ENCODE data around the gene DRP2. TPM values are rescaled to one million over a fixed set of nuclear protein-coding genes. Genes with fewer than 3 reads are reported as not detected.

DRP2 gene
- total and polyA plus RNA-seq, 2 of the 13 experiments (the other 11 are each of a cell fraction or from before 2014, with no cell fraction given), result 0.04 to 0.07 TPM

- no peak overlapping the region for H3K27ac ChIP-seq (ENCODE audit: extremely low read length, insufficient read depth, low read length)
- no peak overlapping the region for H3K4me3 ChIP-seq (replicated peaks in 1 of 3; ENCODE audit: insufficient read depth in 1 of 3, low read depth in 2 of 3, low read length in 3 of 3)
- POLR2A ChIA-PET, result no interaction called here
- no peak overlapping the region for H2AFZ ChIP-seq (ENCODE audit: low read length)
- TF ChIP-seq RELA (CRISPR knock-in tag; IDR thresholded peaks at IDR 0.05) (no peak), ERF (CRISPR knock-in tag; IDR thresholded peaks at IDR 0.05) (no peak), POLR2G (IDR thresholded peaks at IDR 0.05; ENCODE audit: low read depth, low read length) (no peak), ZNF674 (CRISPR knock-in tag; IDR thresholded peaks at IDR 0.05; ENCODE audit: low read depth) (no peak), ISX (CRISPR knock-in tag; conservative IDR thresholded peaks at IDR 0.05) (no peak), ZNF350 (CRISPR knock-in tag; IDR thresholded peaks at IDR 0.05; ENCODE audit: borderline replicate concordance, low read depth) (no peak), HBP1 (CRISPR knock-in tag; IDR thresholded peaks at IDR 0.05; ENCODE audit: low read depth) (no peak), TBX3 (IDR thresholded peaks at IDR 0.05; ENCODE audit: borderline replicate concordance) (no peak), MATR3 (CRISPR knock-in tag; IDR thresholded peaks at IDR 0.05) (no peak), ZNF691 (CRISPR knock-in tag; IDR thresholded peaks at IDR 0.05; ENCODE audit: borderline replicate concordance, low read depth) (no peak), ZNF614 (CRISPR knock-in tag; IDR thresholded peaks at IDR 0.05; ENCODE audit: borderline replicate concordance) (no peak), MAFK (conservative IDR thresholded peaks at IDR 0.05 in 1 of 2, IDR thresholded peaks at IDR 0.05 in 1 of 2; ENCODE audit: low read length in 2 of 2) (no peak), ARID5B (CRISPR knock-in tag; IDR thresholded peaks at IDR 0.05) (no peak), DNMT1 (CRISPR knock-in tag; IDR thresholded peaks at IDR 0.05) (no peak), HMG20A (CRISPR knock-in tag; IDR thresholded peaks at IDR 0.05; ENCODE audit: borderline replicate concordance) (no peak), ZNF788 (CRISPR knock-in tag; IDR thresholded peaks at IDR 0.05; ENCODE audit: borderline replicate concordance) (no peak), ZNF770 (CRISPR knock-in tag; IDR thresholded peaks at IDR 0.05) (no peak), ZNF256 (CRISPR knock-in tag; conservative IDR thresholded peaks at IDR 0.05) (no peak)
- CTCF ChIA-PET (ENCODE audit: low intra/inter-chr PET ratio, low total read pairs), result no interaction called here
- intact Hi-C loops (cut with micrococcal nuclease; ENCODE audit: unreplicated experiment) (no loop called here), in situ Hi-C loops (cut with HindIII; ENCODE audit: extremely low pct_ligation_motif_present, low pct_unique_long_range_greater_than_20kb) (loop anchor here (25.0 kb wide), 1 partner anchor 289 kb away; no protein-coding TSS in a partner anchor)
- H3K79me2 ChIP-seq (ENCODE audit: insufficient read depth, low read length), result no peaks in the 10 kb centered on the region
- no TSS peak for BruUV-seq (replicated peaks)
- H3K36me3 ChIP-seq (replicated peaks in 1 of 2; ENCODE audit: control insufficient read depth in 1 of 2, insufficient read depth in 2 of 2, low read length in 2 of 2), result no peaks in the 10 kb centered on the region
- H3K9me3 ChIP-seq (ENCODE audit: low read length), result no peaks in the 10 kb centered on the region
- WGBS (ENCODE audit: low lambda C conversion rate), result 0% methylated on average over 3 of the region's 3 CpGs
- no peaks in the 10 kb centered on the region for H3K27me3 ChIP-seq (ENCODE audit: control insufficient read depth in 1 of 2, insufficient read depth in 2 of 2, low read length in 2 of 2)
- H3K9ac ChIP-seq (ENCODE audit: insufficient read depth, low read depth, low read length), result no peak overlapping the region
- ATAC-seq (no peak), DNase-seq (ENCODE audit: low spot score) (no peak), FAIRE-seq (no peak)
- no peaks in the 10 kb centered on the region for H4K20me1 ChIP-seq (ENCODE audit: insufficient read depth, low read length)
- no peak overlapping the region for H3K4me2 ChIP-seq (ENCODE audit: low read depth, low read length)
- H3K4me1 ChIP-seq (ENCODE audit: insufficient read depth, low read length), result no peaks in the 10 kb centered on the region
Observed at GRCh38 chrX:101176439-101176838, 43.1 kb upstream of the DRP2 start.
